Epidermal melanocyte (primary cell): ENCODE measurements around the gene OR6B2.

Experiments used
- DNase-seq: peaks from one replicate; pipeline ENCODE4 v3.0.0; 2011; ENCODE audit warnings: low spot score; ENCODE audit not compliant: insufficient read length

The OR6B2 gene

DNA sequence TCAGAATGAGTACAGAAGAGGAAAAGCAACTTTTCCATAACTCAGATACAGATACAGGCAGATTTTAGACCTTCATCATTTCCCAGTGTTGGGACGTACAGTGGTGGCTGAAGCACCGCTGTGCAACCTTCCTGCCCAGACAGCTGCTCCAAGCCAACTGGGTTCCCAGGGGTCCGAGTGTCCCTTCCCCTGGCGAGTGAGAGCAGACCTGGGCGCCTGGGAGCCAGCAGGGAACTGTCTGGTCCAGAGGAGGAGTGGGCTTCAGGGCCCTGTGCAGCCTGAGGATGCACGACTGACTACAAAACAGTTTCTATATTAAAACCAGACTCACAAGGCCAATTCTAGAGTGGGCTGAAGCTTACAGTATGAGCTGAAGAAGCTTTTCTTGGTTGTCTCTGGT, 11.1 kb upstream of the OR6B2 start:
- DNase-seq = no peak

DNA sequence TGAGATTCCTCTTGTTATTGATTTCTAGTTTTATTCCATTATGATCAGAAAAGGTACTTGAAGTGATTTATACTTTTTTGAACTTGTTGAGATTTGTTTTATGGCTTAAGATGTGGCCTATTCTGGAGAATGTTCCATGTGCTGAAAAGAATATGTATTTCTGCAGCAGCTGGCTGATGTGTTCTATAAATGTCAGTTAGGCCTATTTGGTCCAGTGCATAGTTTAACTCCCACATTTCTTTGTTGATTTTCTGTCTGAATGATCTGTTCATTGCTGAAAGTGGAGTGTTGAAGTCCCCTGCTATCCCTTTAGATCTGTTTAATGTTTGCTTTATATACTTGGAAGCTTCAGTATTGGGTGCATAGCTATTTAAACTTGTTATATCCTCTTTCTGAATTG, 7.1 kb upstream of the OR6B2 start:
- DNase-seq = no peak

DNA sequence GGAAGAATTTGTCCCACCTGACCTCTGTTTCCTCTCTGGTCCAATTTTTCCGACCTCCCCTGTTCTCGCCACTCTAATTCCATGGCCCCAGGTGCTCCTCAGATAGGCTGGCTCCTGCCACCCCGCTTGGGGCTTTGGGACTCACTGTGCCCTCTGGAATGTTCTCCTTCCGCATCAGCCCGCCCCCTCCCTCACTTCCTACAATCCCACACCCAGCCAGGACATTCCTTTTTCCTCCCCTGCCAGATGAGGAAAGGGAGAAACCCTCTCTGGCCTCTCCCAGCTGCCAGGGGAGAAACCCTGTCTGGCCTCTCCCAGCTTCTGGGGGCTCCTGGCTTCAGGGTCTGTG, 3.1 kb upstream of the OR6B2 start:
- no peak for DNase-seq

DNA sequence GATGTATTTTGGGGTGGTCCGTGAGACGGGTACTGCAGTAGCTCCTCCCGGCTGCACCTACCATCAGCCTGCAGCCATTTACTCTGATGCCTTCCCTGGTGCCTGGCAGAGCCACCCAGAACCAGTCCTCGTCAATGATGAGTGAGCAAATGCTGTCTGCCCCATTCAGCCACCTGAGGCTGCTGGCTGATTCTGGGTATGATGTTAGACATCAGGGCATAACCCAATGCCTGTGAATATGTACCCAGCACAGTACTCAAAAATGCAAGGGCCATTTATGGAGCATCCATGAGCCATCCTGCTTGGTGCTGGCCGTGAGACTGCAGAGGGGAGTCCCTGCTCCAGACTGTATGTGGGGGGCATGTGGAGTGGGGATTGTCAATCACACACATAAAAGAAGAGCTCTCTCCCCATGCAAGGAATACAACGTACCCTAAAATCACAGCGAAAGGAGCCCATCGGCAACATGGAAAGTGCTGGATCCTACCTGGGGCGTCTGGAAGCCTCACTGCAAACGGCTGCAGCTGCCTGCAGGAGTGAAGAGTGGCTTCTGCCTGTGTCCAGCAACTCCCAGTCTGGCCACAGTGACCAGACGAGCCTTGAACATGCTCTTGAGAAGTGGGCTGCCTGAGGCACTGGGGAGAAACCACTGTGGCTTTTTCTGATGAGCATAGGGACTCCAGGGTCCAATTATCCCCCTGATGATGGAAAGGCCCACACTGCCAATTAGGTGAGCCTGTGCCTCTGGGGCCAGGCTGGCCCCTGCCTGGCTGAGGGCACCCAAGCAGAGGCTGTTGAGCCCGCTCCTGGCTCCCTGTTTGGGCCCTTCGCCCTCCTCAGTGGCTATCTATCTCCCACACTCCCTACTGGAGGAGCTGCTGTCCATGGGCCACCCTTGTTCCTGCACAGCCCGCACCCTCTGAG, 2.4 kb upstream of the OR6B2 start:
- no peak for DNase-seq

DNA sequence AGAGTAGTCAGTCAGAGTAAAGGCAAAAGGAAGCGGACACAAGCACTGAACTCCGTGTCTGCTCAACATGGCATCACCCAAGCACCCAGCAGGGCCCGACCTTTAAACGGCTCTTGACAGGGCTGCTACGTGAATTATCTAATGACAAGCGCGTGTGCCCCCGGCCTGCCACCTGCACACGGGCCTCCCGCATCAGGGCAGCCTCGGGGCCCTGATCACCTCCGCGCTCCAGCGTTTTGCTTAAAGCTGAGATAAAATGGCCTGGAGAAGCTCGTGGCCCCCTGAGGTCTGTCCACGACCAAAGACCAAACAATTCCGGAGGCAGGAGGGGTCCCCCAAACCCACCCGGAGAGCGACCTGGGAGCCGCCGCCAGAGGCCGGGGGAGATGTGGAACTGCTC, 5.5 kb downstream of the OR6B2 start:
- DNase-seq = no peak

DNA sequence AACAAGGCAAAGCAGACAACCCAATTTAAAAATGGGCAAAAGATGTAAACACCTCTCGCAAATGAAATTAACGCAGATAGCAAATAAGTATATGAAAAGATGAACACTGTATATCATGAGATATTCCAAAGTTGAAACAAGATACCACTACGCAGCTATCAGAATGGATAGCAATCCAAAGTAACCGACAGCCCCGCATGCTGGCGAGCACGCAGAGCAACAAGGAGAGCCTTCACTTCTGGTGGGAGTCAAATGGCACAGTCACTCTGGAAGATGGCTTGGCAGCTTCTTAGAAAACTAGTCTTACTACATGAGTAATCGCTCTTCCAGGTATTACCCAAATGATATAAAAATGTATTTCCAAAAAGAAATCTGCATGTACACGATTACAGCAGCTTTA, 6.4 kb downstream of the OR6B2 start:
- no peak for DNase-seq

DNA sequence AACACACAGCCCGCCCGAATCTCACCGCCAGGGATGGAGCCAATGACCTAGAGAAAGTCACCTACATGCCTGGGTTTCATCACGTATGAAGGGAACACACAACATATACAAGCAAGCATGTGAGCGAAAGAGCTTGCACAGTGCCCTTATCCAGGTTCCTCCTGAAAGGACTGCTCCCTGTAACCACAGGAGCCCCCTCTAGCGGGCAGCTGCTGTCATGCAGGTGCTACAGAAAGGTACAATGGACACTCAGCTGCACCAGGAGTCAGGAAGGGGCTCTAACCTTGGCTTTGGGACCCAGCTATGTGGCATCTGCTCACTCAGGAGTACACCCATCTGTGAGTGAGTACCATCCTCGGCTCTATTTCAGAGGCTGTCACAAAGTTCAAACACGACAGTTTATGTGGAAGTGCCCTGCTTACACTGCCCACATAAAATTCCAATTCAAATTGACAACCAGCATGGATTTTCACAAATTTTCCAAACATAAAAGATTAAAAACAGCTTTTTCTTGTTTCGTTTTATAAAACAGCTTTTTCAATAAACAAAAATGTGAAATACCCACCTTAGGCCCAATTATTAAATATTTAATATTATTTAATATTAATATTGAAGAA, 8.6 kb downstream of the OR6B2 start:
- DNase-seq = peak; percentile 81

DNA sequence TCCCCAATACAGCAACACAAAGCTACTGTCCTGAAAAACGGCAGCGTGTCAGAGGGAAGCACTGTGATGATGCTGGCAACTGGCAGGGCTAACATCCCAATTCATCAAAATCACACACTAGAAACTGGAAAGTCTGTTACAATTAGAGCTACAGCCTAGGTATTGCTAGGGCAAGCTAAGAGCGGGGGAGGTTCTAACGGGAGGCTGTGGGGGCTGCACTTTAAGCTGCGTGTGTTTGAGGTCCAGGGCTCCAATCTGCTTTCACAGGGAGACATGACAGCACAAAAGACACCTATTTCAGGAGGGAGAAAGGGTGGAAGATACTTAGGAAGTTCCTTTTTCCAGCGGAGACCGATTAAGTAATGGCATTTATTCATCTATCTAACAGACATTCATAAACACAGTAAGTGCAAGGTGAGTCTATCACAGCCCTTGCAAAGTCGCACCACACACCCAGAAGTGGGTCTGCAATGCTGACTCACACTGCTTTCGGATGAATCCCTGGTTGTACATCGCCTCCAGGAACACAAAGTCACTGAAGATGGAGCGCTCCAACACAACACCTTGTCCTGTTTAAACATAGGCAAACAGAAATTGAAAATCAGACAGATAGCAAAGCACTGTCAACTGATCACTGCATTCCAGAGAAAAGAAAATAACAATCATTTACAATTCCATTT, 12.0 kb downstream of the OR6B2 start:
- no peak for DNase-seq

DNA sequence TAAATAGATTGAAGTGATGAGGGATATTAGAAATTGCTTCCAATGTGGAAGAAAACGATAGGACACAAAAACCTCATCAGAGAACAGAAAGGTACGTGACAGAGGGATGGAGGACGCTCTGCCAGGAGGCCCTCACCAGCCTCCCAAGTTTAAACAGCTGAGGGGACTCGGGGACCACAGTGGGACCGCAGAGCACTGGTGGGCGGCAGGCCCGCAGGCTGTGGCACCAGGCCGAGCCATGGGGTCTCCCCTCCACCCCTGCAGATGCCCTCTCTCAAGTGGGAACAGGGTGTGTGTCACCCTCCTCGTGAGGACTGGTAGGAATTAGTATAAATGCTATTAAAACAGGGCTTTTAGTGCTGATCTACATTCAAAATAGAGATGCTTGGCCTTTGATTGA, 15.9 kb downstream of the OR6B2 start:
- DNase-seq = no peak

DNA sequence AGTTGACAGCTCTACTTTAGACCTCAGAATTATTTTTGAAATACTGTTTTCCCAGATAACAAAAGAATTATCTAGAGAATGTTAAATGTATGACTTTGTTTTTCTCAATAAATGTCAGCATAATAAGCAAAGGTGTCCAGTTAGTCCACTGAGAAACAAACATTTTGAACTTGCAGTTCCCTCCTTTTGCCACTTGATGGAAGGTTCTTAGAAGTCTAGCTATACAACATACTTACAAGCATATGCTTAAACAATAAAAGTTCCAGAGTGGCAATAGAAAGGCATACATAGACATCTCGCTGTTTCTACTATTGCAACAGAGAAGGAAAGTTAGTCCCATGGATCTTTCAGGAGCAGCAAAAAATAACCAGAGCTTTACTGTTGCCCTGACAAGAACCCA, 16.9 kb downstream of the OR6B2 start:
- no peak for DNase-seq

DNA sequence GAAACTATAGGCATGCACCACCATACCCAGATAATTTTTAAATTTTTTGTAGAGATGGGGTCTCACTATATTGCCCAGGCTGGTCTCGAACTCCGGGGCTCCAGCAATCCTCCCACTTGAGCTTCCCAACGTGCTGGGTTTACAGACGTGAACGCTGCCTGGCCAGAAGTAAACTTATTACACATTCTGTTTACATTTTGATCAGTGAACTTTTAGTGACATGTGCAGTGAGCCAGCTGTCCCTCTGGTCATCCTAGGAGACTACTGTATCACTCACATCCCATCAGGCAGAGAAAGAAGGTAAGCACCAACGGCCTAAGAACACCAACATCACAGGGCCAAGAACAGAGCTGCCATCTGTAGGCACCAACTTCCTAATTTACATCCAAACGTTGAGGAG, 27.2 kb downstream of the OR6B2 start:
- no peak for DNase-seq

DNA sequence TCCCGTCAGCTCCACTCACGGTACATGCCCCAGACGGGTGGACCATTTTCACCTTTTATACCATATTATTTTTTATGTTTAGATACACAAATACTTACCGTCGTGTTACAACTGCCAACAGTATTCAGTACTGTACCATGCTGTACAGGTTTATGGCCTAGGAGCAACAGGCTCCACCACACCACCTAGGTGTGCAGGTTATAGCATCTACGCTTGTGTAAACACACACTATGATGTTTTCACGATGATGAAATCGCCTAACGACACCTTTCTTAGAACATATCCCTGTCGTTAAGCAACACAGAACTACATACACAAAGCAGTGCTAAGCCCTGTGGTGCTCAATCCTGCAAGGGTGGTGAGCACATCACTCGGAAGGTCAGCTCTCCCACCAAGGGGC, 29.6 kb downstream of the OR6B2 start:
- no peak for DNase-seq

DNA sequence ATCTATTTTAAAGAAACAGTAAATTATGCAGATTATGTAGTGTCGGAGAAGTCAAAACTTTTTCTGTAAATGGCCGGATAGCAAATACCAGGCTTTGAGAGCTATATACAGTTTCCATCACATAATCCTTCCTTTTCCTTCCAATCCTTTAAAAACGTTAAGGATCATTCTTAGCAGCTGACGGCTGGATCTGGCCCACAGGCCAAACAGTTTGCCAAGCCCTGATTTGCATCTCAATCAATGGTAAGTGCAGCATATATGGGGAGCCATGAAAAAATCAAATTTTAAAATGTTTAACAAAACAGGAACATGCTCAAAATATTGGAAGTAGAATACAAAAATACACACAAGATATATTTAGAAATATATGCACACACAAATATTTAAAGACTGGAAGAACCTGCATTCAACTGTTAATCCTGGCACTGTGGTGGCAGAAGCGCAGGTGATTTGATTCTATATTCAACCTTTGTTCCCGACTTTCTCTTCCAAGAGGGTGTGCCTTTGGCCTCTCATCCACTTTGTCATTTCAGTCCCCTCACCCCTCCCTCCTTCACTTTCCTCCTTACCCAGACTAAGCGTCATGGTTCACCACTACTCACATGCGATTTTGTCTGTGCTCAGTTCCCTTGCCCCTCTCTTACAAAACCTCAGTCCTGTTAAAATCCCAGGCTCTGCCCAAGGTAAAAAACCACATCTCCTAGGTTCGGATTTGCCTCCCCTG, 32.4 kb downstream of the OR6B2 start:
- no peak for DNase-seq

DNA sequence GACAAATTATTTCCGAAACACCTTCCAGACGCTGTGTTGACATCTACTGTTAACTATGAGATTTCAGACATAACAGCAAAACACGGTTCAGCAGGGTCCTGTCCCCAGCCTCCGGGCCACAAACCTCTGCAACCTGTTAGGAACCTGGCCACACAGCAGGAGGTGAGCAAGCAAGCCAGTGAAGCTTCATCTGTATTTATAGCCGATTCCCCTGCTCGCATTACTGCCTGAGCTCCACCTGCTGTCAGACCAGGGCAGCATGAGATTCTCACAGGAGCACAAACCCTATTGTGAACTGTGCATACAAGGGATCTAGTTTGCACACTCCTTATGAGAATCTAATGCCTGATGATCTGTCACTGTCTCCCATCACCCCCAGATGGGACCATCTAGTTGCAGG, 36.1 kb downstream of the OR6B2 start:
- DNase-seq = no peak

DNA sequence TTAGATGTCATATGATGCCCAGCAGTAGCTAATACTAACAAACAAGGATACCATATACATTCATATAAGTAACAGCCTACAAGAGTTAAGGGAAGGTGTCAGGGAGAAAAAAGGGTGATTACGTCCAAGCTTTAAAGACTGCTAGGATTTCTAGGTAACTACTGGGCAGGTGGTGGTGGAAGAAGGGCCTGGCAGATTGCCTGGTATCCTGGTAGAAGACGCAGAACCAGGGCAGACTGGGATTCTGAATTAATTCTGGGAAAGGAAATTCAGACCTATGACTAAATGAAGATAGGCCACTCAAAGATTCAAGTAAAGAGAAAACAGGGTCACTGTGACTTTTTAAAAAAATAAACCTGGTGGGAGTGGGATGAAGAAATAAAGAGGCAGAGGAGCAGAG, 36.9 kb downstream of the OR6B2 start:
- DNase-seq = no peak

DNA sequence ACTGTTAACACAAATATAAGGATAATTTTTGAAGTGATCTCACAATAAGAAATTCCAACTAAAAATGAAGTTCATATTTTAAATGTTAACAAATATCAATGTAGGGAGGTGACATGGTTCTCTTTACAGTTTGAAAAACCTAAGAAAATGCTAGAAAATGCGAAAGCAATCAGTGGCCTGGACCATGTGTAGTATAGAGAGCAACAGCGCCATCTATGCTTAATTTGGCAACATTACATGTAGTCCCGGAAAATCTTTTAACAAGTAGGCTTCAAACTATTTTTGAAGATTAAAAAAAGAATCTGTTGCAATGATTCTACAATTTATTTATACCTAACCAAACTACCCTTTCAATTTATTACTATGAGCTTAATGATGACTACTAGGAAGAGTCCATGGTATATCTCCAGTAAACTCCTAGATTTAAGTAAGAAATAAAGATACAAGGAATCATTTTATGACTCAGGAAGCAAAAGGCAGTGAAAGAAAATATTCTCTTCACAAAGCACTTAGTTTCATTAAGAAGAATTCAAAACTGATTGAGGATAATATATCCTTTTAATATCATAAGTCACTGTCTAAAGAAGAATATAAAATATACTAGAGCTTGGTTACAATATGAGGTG, 38.4 kb downstream of the OR6B2 start:
- DNase-seq = peak; percentile 41

DNA sequence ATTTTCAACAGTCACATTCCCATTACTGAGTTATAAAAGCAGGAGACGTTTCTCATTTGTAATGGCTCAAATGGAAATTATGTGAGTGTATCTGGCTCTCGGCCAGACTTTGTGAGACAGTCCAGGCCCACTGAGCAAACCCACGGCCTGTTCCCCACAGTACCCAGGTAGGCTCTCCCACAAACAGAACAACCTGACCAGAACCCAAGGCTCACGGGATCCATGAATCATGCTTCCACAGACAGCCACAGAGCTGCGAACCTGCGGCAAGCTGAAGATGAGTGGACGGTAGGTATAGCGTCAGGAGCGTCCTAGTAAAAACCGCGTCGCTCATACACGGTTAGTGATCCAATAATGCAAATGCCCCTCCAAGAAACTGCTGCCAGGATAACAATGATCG, 39.3 kb downstream of the OR6B2 start:
- no peak for DNase-seq

DNA sequence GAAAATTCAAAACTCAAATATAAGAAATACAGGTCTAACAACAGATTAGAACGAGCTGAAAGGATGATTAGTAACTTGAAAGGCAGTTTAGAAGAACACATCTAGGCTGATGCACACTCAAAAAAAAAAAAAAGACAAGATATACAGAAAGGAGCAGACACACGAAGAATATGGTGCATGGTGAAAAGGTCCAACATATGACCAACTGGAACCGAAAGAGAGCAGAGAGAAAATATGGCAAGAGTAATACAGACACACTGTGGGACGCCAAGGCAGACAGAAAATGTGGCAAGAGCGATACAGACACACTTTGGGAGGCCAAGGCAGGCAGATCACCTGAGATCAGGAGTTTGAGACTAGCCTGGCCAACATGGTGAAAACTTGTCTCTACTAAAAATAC, 44.9 kb downstream of the OR6B2 start:
- no peak for DNase-seq

DNA sequence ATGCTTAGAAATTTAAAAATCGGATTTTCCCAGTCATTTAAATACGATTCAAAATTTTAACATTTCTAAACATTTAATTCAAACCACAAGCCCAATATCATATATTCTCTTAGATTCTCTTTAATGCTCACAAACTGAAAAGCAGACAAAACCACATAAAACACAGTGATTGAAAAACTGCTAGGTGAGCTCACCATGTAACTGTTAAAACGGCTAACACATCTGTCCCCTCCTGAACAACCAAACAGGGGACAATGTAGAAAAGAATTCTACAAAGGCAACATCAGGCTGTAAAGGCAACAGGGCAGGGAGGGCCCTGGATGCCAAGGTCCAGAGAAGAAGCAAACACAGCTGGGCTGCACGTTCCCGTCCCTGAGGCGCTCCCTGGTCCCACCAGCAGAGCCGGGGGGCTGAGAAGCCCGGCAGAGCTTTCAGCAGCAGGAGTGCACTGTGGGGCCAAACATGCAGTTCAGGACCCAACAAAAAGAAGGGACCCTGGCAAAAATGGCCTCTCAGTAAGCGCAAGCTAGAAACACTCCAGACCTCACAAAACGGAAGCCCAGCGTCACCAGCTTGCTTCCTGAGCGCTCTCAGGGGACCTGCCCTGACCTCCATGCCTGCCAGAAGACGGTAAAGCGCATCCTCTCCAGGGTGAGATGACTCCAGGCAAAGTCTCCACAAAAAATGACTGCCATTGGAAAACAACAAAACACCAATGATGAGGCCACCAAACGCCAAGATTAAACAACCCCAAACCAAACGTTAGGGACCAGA, 45.6 kb downstream of the OR6B2 start:
- no peak for DNase-seq

DNA sequence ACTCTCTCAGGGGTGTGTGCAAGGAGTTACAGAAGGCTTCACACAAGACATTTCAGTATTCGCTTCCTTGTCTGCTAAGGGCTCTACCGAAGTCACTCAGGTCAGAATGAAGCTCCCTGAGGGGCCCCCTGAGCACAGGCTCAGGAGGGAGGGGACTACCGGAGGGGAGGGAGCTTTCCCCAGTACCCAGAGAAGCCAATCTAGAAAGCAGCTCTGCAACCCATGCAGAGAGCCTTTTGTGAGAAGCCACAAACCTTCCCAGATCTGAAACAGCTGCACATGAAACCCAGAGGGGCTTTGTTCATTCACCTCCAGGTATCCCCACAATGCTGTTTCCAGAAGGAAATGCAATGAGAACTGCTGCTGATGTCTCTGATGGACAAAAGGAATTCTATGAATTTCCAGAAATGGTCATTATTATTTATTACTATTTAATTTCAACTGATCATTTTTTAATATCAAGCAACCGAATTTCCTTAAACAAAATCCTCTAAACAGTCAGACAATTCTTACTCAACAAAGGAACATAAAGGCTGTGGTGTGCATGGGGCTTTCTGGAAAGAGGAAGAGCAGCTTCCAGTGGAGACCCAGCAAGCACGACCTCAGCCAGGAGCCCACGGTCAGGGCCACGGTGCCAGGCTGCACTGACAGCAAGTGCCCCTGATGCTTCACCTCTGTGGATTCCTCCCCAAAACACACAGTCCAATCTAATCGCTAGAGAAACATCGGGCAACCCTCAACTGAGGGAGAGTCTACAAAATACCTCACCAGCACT, 47.0 kb downstream of the OR6B2 start:
- no peak for DNase-seq
